GM18907 (cell line): Measurements from ENCODE around the gene NTSR1.
A peak's percentile ranks its signal among the peaks of the same experiment; 100 is the strongest.

Experiments used
- ATAC-seq: cut with Tn5 transposase; IDR thresholded peaks from one replicate; pipeline ENCODE4 v1.9.1; 2021; ENCODE audit warnings: mild to moderate bottlenecking, moderate library complexity; ENCODE audit not compliant: unreplicated experiment

NTSR1 gene

DNA sequence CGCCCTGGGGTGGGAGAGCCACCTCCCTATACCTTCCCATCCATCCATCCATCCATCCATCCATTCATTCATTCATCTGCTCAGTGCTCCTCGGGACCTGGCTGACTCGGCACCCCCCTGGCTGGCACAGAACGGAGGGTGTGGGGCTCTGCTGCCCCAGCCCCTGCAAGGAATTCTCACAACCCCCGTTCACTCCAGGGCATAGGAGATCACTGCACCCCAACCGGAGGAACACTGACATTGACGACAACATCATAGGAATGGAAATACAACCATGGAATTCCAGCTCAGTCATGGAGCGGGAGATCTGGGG lies 59.6 kb downstream of the NTSR1 start:
- no peak for ATAC-seq

DNA sequence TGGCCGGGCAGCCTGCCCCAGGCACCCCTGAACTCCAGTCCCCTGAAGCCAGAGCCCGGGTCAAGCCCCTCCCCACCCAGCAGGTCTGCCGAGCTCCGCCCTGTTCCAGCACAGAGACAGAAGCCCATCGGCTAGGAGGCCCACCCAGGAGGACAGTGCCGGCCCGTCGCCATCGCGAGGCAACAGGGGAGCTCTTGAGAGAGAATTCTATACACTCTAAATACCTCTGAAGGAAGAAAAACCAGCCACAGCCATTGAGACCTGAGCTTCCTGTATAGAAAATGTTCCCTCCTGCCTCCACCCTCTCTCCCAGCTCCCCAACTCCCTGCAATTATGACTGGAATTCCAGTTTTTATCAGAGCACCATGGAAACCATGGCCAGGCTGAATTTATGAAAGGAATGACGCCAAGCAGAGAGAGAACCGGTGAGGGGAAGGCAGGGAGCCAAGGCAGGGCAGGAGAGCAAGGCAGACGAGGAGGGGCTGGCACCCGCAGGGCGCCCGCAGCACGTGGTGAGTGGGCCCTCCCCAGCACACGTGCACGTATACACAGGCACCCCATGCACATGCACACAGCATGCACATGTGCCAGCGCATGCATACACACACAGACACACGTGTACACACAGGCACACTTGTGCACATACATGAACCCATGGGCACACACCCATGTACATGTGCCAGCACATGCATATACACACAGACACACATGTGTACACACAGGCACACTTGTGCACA lies 60.1 kb downstream of the NTSR1 start:
- ATAC-seq = no peak

DNA sequence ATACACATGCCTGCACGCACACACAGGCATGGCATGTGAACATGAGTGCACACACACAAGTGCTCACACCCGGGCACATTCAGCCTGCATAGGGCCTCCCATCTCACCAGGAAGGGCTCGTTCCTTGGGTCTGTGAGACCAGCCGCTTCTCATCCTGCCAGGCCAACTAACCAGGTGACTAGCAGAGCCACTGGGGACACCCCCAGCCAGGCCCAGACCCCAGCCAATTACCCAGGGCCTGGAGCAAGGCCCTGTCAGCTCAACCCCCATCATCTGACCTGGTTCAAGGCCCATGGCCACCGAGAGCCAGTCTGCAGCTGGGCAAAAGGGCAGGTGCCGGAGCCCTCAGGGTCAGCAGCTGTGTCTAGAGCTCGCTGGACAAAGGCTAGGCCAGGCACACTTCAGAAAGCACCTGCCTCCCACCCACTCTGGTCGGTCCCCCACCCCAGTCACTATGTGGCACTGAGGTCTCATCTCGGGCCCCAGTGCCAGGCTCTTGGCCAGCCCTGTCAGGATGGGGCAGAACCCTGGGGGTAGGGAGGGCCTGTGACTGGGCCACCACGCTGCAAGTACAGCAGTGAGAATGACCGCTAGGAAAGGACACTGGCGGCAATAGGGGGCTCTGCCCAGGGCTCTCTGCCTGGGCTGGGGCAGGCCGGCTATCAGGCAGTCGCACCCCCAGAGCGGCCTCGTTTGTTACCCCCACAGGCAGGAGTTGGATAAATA lies 60.9 kb downstream of the NTSR1 start:
- no peak for ATAC-seq

DNA sequence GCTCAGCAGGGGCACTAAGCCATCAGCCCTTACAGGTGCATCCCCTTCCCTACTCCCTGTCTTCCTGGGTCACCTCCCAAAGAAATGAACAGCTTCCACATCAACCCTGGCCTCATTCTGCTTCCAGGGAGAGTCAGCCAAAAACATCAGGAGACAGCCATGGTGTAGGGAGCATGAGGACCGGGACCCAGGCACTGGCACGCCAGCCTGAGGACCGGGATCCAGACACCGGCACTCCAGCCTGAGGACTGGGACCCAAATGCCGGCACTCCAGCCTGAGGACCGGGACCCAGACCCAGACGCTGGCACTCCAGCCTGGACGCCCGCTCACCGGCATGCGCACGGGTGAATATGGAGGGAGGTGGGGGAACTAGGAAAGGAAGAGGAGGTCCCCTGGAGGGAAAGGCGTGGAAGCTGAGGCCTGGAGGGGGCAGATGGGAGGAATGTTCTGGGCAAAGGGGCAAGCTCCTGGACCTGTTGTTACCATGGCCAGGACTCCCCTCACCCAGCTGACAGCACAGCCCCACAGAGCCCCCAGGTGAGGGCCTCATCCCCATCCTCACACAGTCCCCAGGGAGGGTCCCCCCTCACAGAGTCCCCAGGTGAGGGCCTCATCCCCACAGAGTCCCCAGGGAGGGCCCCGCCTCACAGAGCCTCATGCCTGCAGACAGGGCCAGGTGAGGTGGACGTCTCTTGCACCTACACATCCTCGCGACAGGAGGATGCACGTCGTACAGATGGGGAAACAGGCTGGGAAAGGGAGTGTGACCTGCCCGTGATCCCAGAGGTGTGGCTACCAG lies 61.7 kb downstream of the NTSR1 start:
- ATAC-seq = no peak

DNA sequence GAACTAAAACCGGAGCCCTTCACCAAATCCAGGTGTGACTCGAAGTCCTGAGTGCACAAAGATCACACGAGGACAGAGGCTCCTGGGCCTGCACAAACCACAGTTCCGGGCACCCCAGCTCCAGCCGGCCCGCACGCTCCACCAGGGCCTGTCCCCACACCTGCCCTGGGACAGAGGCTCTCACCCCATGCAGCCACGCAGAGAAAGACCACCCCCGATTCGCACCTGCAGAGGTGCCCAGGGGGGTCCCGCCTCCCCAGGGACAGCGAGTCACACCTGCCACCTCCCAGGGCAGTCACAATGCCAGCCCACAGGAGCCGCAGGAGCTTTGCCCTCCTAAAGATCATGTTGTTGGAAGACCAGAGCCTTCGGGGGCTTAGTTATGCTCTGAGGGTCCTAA lies 62.3 kb downstream of the NTSR1 start:
- no peak for ATAC-seq

DNA sequence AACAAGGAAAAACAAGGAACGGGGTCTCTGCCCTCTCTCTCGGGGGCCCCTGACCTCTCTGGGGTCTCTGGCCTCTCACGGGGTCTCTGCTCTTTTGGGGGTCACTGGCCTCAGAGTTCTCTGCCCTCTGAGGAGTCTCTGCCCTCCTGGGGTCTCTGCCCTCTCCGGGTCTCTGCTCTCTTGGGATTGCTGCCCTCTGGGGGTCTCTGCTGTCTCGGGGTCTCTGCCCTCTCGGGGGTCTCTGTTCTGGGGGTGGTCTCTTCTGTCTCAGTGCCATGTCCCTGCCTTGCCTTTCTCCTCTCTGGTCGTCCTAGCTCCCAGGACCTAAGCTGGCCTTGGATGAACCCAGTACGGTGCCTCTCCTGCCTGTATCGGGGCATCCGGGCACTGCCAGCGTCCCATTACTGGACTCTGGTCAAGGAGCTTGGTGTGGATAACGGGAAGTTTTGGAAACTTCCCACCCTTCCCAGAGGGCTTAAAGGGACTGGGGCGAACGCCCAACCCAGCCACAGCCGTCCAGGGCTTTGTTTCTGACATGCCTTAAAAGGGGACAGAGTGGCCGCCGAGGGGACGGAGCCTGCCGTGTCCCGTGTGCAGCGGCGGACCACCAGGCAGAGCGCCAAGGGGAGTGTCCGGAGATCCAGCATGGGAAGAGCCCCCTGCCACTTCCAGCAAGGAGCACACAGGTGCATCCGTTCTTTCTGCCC lies 62.9 kb downstream of the NTSR1 start:
- no peak for ATAC-seq

DNA sequence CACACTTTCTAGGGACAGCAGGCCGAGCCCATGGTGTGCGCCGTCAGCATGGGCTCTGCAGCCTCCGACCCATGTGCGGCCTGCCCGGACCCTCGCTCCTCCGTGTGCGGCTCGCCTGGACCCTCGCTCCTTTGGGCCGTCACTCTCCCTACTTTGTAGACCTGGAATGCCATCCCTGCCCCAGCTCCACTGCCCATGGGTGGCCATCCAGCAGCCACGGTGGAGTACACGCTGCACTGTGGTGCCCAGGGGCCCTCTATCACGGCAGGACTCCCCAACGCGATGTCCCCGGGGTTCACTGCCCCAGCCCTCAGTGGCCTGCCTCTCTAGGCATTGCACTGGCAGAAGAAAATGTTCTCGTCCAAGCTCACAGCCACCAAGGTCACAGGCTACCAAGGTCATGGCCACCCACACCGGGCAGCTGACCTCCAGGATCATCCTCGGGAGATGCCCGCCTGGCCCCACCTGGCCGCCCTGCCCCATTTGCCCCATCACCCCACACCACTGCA lies 63.5 kb downstream of the NTSR1 start:
- ATAC-seq = no peak

DNA sequence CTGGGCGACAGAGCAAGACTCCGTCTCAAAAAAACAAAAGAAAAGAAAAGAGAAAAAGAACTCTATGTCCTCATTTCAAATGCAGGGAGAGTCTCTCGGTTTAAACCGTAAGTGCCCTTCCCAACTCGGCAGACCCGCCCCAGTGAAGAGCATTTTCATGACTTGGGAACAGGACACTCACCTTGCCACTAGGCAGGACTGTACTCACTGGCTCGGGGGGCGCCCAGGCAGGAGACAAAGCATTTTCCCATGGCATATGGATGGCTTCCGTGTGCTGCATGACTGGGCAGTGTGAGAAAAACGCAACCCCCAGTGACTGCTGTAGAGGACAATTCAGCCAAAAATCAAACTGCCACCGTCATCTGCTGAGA lies 64.0 kb downstream of the NTSR1 start:
- ATAC-seq = no peak

DNA sequence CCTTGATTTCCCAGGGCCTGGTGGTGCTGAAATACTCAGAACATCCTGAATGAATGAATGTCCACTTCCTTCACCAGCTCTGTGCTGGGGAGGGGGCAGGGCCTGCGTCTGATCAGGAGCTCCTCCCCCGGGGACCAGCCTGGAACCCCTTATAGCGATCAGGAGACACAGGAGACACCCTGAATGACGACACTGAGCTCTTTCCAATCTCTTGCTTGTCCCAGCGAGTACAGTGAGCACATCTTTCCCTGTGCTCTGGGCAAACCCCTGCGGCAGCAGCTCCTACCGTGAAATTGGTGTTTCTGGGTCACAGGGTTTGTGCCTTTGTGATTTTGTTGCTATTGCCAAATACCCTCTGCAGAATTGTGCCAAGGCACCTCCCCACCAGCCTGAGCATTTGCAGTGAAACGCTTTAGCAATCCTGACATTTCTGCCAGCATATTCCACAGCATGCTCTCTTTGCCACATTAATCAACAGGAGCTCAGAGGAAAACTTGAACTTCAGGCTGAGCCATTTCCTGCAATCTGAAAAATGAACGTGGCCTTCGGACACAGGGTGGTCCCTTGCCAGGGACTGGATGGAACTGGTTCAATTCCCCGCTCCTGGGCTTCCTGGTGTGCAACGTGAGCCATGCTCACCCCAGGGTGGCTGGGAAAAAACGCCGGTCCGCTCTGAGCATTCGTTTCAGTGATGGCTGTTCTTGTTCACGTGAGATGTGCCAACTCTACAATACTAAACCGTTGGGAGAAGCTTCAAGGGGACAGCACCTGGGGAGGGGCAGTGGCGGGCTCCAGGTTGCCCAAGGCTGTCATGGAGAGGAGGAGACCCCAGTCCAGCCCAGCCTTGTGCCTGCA lies 64.6 kb downstream of the NTSR1 start:
- ATAC-seq = no peak

DNA sequence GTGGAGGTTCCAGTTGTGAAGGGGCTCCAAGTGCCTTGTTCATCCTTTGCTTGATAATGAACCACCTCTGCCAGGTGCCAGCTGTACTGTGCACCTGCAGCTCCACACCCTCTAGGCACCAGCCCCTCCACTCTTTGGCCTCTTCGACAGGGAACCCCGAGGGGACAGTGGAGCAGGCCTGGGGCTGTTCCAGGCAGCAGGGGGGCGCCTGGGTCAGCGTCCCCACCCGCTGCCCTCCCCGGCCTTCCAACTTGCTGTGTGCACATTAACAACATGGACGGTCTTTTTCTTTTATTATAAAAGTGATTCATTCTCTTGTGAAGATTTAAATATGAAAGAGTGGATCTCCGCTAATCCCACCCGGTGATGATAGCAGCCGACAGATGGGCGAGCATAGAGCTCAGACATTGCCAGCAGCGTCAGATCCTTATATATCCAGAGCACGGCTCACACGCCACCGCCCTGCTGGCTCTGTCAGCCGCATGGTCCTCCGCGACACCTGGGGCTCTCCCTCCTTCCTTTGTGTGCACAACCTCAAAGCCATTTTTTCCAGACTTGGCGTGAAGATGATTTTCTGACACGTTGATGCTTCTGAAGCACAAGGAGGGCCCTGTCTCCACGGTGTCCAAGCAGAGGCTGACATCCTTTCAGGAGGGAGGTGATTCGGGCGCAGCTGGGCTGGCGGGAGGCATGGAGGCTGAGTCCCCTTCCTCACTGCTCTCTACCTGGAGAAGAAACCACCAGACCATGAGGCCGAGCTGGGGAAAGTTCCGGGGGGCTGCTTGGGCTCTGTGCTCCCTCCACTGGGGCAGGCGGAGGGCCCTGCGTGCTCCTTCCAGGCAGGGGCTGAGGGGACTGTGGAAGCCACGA lies 65.4 kb downstream of the NTSR1 start:
- no peak for ATAC-seq

DNA sequence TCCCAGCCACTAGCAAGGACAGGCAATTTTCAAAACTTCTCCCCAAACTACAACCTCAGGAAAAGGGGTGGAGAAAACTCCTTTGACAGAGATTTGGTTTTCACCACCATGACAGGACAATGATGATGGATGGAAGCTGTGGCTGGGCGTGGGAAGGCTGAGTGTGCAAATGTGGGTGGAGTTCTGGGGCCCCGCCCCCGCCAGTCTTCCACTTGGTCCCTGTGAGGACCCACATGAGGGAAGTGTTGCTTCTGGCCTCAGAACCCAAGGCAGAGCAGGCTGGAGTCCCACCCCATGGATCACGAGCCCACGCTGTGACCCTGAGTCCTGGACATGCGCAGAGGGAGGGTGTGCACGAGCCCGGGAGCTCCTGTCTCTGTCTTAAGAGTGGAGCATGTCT lies 66.1 kb downstream of the NTSR1 start:
- no peak for ATAC-seq

DNA sequence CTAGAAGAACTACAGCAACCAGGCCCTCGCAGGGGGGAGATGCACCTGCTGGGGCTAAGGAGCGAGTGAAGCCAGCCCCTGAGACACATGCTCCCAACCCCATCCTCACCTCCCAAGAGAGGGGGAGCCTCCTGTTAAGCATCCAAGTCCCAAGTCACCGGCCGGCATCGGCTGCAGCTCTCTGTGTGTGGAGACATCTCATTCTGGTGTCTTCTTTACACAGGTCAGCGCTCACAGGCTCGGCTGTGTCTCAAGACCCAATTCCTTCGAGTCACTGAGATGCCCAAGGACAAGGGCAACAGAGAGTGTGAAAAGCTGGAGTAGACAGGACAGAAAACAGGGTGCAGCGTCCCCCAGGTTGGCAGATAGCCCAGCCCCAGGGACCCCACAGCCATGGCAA lies 66.6 kb downstream of the NTSR1 start:
- no peak for ATAC-seq

DNA sequence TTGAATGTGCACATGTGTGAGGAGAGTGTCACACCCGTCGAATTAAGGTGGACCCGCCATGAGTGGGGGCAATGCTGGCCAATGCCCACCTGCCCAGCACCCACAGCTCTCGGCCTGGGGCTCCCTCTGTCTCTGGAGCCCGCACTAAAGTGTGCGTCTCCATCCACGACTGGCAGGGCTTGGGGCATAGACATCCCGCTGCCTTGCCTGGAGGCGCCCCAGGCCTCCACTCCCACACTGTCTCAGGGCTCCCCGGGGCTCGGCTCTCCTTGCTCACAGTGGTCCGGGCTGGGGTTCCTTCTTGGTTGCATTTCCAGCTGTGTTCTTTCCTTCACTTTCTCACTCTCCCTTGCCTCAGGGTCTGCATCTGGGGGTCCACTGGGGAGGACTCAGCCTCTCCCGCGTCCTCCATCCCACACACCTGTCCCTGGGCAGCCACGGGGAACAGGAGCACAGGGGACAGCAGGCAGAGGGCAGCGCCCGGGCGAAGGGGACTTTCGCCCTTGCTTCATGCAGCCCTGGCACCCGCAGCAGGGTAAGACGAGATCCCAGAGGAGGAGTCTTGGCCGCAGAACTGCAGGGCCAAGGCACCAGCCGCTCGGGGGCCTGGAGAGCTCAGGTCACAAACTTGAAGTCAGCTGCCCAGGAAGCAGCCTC lies 67.5 kb downstream of the NTSR1 start:
- no peak for ATAC-seq

DNA sequence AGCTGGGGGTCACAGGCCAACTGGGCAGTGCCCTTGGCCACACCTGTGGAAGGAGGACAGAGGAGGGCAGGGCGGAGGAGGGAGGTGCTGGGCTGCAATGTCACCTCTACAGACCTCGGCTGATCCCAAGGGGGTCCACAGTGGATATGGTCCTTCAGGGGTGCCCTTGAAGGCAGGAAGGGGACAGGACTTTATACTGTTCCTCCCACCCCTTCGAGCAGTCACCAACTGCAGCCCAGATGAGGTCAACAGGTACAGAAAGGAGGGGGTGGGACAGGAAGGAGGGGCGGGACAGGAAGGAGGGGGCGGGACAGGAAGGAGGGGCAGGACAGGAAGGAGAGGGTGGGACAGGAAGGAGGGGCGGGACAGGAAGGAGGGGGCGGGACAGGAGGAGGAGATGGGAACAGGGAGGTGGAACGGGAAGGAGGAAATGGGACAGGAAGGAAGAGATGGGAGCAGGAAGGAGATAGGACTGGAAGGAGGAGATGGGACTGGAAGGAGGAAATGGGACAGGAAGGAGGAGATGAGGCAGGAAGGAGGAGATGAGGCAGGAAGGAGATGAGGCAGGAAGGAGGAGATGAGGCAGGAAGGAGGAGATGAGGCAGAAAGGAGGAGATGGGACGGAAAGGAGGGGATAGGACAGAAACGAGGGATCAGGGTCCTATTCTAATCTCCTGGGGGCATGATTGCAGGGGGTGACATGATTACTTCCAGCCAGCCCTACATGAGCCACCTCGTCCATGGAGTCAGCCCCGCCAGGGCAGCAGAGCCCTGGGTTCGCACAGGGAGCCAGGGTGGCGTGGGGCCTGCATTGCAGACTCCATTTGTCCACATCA lies 68.3 kb downstream of the NTSR1 start:
- ATAC-seq = peak; percentile 41

DNA sequence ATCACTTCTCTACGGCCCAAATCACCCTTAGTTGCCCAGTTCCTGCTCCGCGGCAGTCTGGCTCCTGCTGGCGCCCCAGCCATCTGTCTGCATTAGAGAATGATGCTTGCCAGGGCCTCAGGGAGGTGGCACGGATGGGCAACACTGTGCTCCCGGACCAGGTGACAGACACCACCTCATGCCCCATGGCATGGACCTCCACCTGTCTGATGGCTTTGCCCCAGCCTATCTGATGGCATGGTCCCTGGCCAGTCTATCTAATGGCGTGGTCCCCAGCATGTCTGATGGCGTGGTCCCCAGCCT lies 68.8 kb downstream of the NTSR1 start:
- ATAC-seq = no peak

DNA sequence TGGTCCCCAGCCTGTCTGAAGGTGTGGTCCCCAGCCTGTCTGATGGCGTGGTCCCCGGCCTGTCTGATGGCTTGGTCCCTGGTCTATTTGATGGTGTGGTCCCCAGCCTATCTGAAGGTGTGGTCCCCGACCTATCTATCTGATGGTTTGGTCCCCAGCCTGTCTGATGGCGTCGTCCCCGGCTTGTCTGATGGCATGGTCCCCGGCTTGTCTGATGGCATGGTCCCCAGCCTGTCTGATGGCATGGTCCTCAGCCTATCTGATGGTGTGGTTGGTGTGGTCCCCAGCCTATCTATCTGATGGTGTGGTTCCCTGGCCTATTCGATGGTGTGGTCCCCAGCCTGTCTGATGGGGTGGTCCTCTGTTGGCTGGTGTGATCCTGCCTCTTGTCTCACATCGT lies 69.4 kb downstream of the NTSR1 start:
- no peak for ATAC-seq

DNA sequence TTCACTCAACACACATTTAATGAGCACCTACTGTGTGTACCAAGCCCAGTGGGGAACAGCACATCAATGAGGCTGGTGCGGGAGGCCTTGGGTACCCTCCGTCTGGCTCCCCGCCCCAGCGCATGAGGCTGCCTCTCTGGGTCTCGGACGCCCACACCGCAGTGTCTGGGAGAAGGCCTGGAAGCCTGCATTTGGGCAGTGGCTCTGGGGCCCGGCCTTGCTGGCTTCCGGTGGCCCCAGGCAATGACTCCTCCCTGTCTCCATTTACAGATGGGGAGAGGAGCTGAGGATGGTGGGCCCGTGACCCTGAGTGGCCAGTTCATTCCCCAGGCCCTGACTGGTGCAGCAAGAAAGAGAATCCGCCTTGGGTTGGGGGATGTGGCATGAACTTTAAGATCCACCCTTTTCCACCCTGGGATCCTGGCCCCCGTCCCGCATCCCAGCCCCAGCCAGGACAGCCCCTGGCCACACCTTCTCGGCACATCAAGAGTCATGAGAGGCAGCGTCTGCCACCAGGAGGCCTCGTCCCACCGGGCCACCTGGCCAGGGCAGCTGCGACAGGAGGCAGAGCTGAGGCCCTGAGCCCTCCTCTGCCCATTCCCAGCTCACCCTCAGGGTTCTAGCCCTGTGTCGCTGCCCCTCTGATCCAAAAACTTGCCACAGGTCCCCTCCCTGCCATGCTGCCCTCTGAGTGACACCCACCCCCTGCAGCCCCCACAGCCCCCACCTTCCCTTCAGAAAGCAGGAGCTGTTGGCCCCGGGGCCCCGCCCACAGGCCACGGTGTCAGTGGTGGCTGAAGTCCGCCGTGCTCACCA lies 70.2 kb downstream of the NTSR1 start:
- no peak for ATAC-seq

DNA sequence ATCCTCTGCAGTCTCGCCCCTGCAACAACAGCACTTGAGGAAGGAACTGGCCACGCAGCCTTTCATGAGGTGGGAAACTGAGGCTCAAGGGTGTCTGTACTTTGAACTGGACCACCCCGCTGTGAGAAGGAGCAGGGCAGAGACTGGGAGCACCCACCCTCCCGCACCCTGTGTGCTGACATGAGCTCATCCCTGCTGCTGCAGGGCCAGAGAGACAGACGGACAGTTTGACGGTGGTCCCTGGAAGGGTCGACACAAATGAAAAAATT lies 70.7 kb downstream of the NTSR1 start:
- ATAC-seq = no peak
